GM20431 (cell line): Measurements from ENCODE around the gene ZNF14.
"Not testable (repeated sequence)": the region's sequence is repeated elsewhere in the genome, so short reads cannot be mapped to it uniquely, and the experiment has no call there.

Experiments used
- in situ Hi-C: fragments of 300-500 bp; cut with MseI, MboI; formaldehyde crosslinking; loops from one replicate; pipeline ENCODE4 v1.15.0; 2020; ENCODE audit warnings: low sequenced_read_pairs; ENCODE audit not compliant: unreplicated experiment

The ZNF14 gene

DNA sequence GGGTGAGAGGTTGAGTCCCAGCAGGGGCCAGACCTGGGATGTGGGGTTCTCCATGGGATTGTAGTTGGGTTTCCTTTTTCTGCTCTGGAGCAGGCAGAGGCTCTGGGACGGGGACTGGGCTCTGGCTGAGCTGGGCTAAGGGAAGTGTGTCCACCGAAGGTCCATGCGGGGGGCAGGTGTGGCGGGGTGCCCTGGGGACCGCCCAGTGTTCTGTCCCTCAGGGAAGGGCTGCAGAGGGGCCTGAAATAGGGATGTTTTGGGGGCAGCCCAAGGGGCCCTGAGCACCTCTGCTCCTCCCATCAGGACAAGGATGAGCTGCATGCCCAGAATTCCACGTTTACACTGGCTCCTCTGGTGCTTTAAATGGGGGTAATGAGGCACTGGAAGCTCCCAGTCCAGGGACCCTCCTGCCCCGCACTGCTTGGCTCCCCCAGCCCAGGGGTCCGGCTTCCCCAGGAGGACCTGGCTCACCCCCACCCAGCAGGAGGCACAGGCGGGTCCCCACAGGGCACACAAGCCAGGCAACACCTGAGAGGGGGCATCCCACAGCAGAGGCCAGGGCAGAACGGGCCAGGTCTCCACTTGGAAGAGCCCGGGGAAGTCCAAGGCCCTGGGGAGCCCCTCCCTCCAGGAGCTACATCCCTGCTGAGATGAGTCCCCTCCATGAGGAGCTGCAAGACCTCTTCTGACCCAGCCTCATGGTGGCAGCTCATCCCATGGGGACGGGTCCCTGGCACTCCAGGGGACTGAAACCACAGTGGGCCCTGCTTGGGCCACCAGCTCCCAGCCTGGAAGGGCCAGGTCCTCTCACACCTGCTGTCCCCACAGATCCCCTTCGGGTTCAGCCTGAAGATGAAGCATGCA is 14.7 kb upstream of the ZNF14 start:
- in situ Hi-C loops: no loop called here

DNA sequence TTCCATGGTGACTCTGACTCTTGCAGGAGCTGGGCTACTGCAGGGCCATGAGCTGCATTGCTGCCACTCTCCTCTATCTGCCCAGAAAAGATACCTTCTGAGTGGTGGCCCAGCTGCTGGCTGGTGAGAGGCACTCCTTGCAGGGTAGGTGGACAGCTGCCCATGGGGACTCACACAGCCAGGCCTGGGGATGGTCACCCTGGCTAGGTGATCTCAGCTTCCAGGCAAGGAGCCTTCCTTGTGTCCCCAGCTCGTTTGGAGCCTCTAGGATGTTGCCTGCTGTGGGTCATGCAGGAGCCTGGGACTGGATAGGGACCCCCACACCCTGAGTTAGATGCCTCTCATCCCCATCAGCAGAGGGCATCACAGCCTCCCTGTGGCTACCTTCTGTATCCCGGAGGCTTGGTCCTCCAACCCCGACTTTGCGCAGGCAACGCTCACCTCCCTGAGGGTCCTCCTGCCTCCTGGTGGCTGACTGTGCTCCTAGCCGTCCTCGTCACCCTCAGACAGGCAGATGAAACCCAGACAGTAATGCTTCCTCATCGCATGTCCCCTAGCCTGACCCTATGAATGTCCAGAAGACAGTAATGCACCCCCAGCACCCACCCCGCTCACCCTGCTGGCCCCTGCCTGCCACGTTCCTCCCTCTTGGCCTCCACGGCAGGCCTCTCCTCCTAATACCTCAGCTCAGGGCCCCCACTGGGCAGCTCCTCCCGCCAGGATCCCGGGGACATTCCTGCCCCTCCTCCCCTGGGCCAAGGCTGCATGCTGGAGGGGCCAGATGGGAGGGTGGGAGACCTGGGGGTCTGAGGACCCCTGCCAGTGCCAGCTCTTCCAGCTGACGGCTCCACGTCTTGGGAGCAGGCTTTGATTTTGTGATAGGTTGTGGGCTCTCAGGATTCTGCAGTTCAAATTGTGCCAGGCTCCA is 13.6 kb upstream of the ZNF14 start:
- in situ Hi-C loops: no loop called here

- in situ Hi-C loops: no loop called here
Observed at GRCh38 chr19:19745496-19746285, 12.8 kb upstream of the ZNF14 start.

GRCh38 chr19:19744641-19745040 is 11.7 kb upstream of the ZNF14 start:
- in situ Hi-C loops: no loop called here

DNA sequence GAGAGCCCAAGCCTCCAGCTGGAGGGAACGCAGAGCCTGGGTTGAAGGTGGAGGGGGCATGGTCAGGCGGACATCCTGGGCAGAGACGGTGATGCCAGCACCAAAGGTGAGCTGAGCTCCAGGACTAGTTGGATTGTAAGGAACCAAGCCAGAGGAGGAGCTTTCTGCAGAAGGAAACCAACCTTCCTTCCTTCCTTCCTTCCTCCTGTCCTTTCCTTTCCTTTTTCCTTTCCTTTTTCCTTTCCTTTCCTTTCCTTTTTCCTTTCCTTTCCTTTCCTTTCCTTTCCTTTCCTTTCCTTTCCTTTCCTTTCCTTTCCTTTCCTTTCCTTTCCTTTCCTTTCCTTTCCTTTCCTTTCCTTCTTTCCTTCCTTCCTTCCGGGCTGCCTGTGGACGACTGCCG is 11.0 kb upstream of the ZNF14 start:
- in situ Hi-C loops: not testable (repeated sequence)

DNA sequence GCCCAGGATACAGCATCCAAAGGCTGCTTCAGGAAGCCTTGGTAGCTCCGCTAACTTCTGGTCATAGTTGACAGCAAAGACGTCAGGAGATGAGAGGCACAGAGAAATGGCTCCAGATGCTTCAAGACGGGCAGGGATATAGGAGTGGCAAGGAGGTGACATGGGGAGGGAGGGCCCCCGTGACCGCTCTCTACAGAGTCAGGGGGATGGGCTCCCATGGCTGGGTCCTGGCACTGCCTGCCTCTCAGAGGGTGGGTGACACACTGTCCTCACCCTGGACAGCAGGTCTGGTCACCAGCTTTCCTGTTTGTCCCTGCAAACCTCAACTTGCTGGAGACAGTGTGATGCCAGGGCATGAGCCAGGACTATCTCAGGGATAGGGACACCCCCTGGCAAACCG is 10.3 kb upstream of the ZNF14 start:
- in situ Hi-C loops: no loop called here

DNA sequence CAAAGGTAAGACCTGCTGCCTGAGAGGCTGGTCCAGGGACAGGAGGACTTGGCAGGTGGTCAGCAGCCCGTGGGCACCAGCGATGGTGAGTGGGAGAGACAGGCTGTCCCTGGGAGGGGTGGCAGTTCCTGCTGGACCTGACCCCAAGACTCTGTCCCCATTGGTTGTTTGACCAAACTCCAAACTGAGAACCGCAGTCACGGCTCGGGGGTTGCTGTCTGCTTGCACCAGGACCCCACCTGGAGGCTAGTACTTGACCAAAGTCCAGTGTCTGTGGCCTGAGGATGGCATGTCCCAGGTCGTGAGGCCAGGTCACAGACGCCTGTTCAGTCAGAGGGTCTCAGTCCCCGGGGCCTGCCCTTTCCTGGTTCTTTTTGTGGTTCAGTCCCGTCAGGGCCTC is 9.9 kb upstream of the ZNF14 start:
- in situ Hi-C loops: no loop called here

- in situ Hi-C loops: no loop called here
Observed at GRCh38 chr19:19741184-19741583, 8.3 kb upstream of the ZNF14 start.

- in situ Hi-C loops: no loop called here
Observed at GRCh38 chr19:19740755-19741154, 7.8 kb upstream of the ZNF14 start.

GRCh38 chr19:19738564-19738963 is 5.7 kb upstream of the ZNF14 start:
- in situ Hi-C loops: no loop called here

GRCh38 chr19:19737559-19738332 is 4.8 kb upstream of the ZNF14 start:
- in situ Hi-C loops: no loop called here

GRCh38 chr19:19721896-19722295 is 11.0 kb downstream of the ZNF14 start:
- in situ Hi-C loops: no loop called here

- in situ Hi-C loops: no loop called here
Observed at GRCh38 chr19:19719798-19720197, 13.1 kb downstream of the ZNF14 start.

GRCh38 chr19:19711934-19712828 is 20.7 kb downstream of the ZNF14 start:
- in situ Hi-C loops: no loop called here

- in situ Hi-C loops: no loop called here
Observed at GRCh38 chr19:19711306-19711933, 21.5 kb downstream of the ZNF14 start.

GRCh38 chr19:19710506-19710905 is 22.4 kb downstream of the ZNF14 start:
- in situ Hi-C loops: no loop called here

- in situ Hi-C loops: no loop called here
Observed at GRCh38 chr19:19704836-19705235, 28.1 kb downstream of the ZNF14 start.

GRCh38 chr19:19700493-19700892 is 32.4 kb downstream of the ZNF14 start:
- in situ Hi-C loops: not testable (repeated sequence)
